ENCODE measurements around the gene LY9.
A peak's percentile ranks its signal among the peaks of the same experiment; 100 is the strongest.

LY9 gene

DNA sequence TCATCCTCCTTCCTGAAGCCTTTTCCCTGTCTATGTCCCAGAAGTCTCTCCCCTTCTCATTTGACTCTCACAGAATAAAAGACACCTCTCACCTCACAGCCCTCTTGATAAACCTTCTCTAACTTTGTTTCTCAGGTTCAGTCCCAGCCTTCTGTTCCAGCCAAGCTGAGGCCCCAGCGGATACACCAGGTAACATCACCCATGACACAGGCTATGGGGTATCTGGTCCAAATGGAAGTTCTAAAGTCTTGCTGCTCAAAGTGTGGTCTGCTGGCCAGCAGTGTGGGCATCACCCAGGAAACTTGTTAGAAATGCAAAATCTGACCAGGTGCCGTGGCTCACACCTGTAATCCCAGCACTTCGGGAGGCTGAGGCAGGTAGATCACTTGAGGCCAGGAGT, 23.2 kb downstream of the LY9 start:
- no peaks in the 10 kb centered on the region for H3K27me3 ChIP-seq (ENCODE audit: insufficient read depth, low read length, poor library complexity, severe bottlenecking)
- H4K20me1 ChIP-seq (ENCODE audit: insufficient read depth, low read length, poor library complexity, severe bottlenecking) = no peaks in the 10 kb centered on the region
- no peak overlapping the region for H3K9ac ChIP-seq (ENCODE audit: low read depth, low read length, poor library complexity, severe bottlenecking)
- no peak overlapping the region for H3K4me2 ChIP-seq (ENCODE audit: low read depth, low read length, poor library complexity, severe bottlenecking)
- H3F3A ChIP-seq (ENCODE audit: low read depth) = no peaks in the 10 kb centered on the region
- no peaks in the 10 kb centered on the region for H3K36me3 ChIP-seq (ENCODE audit: insufficient read depth, low read length)
- H2AFZ ChIP-seq (ENCODE audit: low read length) = no peak overlapping the region
- H3K4me3 ChIP-seq (ENCODE audit: low read length, poor library complexity, severe bottlenecking) = no peak overlapping the region
- no peaks in the 10 kb centered on the region for H3K9me2 ChIP-seq (replicated peaks; ENCODE audit: low read depth, low read length)
- no peaks in the 10 kb centered on the region for H3K79me2 ChIP-seq (ENCODE audit: insufficient read depth, low read length)
- no peaks in the 10 kb centered on the region for H3K9me3 ChIP-seq (ENCODE audit: insufficient read depth, low read depth, low read length)
- H3K4me1 ChIP-seq (ENCODE audit: insufficient read depth, low read length, poor library complexity, severe bottlenecking) = no peaks in the 10 kb centered on the region
- TF ChIP-seq, protein P1, sequence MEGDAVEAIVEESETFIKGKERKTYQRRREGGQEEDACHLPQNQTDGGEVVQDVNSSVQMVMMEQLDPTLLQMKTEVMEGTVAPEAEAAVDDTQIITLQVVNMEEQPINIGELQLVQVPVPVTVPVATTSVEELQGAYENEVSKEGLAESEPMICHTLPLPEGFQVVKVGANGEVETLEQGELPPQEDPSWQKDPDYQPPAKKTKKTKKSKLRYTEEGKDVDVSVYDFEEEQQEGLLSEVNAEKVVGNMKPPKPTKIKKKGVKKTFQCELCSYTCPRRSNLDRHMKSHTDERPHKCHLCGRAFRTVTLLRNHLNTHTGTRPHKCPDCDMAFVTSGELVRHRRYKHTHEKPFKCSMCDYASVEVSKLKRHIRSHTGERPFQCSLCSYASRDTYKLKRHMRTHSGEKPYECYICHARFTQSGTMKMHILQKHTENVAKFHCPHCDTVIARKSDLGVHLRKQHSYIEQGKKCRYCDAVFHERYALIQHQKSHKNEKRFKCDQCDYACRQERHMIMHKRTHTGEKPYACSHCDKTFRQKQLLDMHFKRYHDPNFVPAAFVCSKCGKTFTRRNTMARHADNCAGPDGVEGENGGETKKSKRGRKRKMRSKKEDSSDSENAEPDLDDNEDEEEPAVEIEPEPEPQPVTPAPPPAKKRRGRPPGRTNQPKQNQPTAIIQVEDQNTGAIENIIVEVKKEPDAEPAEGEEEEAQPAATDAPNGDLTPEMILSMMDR (conservative IDR thresholded peaks at IDR 0.05; ENCODE audit: low read length) = no peak
- TF ChIP-seq EZH2phosphoT487 (IDR thresholded peaks at IDR 0.05; ENCODE audit: borderline replicate concordance) = no peak

DNA sequence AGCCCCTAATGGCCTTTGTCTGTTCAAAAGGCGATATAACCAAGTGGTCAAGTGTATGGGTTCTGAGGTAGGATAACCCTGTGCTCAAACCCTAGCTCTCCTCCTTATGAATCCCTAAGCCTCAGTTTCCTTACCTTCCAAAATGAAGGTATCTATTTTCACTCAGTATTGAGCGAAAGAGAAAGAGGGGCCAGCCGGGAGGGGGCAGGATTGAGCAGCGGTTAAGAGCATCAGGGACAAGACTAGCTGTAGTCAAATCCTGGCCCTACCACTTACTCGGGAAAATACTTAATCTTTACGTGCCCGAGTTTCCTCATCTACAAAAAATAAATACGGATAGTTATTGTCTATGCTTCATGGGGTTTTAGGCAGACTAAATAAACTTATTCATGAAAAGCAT, 25.7 kb downstream of the LY9 start:
- no peaks in the 10 kb centered on the region for H3K36me3 ChIP-seq (ENCODE audit: insufficient read depth, low read length)
- no peaks in the 10 kb centered on the region for H3K9me3 ChIP-seq (ENCODE audit: insufficient read depth, low read depth, low read length)
- no peak for TF ChIP-seq EZH2phosphoT487 (IDR thresholded peaks at IDR 0.05; ENCODE audit: borderline replicate concordance)
- TF ChIP-seq, protein P1 (conservative IDR thresholded peaks at IDR 0.05; ENCODE audit: low read length) = peak; percentile 20; the same call in 1 of the 2 replicates
- H3K9me2 ChIP-seq (replicated peaks; ENCODE audit: low read depth, low read length) = no peaks in the 10 kb centered on the region
- no peaks in the 10 kb centered on the region for H3K79me2 ChIP-seq (ENCODE audit: insufficient read depth, low read length)
- no peak overlapping the region for H3K4me2 ChIP-seq (ENCODE audit: low read depth, low read length, poor library complexity, severe bottlenecking)
- no peaks in the 10 kb centered on the region for H4K20me1 ChIP-seq (ENCODE audit: insufficient read depth, low read length, poor library complexity, severe bottlenecking)
- H3K4me1 ChIP-seq (ENCODE audit: insufficient read depth, low read length, poor library complexity, severe bottlenecking) = no peaks in the 10 kb centered on the region
- no peaks in the 10 kb centered on the region for H3K27me3 ChIP-seq (ENCODE audit: insufficient read depth, low read length, poor library complexity, severe bottlenecking)
- H2AFZ ChIP-seq (ENCODE audit: low read length) = no peak overlapping the region
- no peak overlapping the region for H3K9ac ChIP-seq (ENCODE audit: low read depth, low read length, poor library complexity, severe bottlenecking)
- H3F3A ChIP-seq (ENCODE audit: low read depth) = no peaks in the 10 kb centered on the region
- no peak overlapping the region for H3K4me3 ChIP-seq (ENCODE audit: low read length, poor library complexity, severe bottlenecking)

DNA sequence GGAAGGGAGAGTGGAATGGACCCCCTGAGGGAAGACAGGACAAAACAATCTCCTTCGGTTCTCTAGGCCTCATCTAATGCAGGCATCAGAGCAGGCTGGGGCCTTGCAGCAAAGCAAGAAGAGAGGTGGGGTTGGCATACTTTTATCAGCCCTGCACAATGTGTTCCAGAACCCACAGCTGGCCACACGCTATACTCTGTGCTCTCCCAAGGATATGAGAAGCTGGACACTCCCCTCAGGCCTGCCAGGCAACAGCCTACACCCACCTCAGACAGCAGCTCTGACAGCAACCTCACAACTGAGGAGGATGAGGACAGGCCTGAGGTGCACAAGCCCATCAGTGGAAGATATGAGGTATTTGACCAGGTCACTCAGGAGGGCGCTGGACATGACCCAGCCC, 27.3 kb downstream of the LY9 start:
- Histone ChIP-seq H3K4me3 (ENCODE audit: low read length, poor library complexity, severe bottlenecking) (no peak overlapping the region), H3K9me3 (ENCODE audit: insufficient read depth, low read depth, low read length) (no peaks in the 10 kb centered on the region), H3K9me2 (replicated peaks; ENCODE audit: low read depth, low read length) (no peaks in the 10 kb centered on the region), H4K20me1 (ENCODE audit: insufficient read depth, low read length, poor library complexity, severe bottlenecking) (no peaks in the 10 kb centered on the region), H3K79me2 (ENCODE audit: insufficient read depth, low read length) (no peaks in the 10 kb centered on the region), H2AFZ (ENCODE audit: low read length) (no peak overlapping the region), H3K27me3 (ENCODE audit: insufficient read depth, low read length, poor library complexity, severe bottlenecking) (no peaks in the 10 kb centered on the region), H3K4me2 (ENCODE audit: low read depth, low read length, poor library complexity, severe bottlenecking) (no peak overlapping the region), H3K4me1 (ENCODE audit: insufficient read depth, low read length, poor library complexity, severe bottlenecking) (no peaks in the 10 kb centered on the region), H3F3A (ENCODE audit: low read depth) (no peaks in the 10 kb centered on the region), H3K9ac (ENCODE audit: low read depth, low read length, poor library complexity, severe bottlenecking) (no peak overlapping the region), H3K36me3 (ENCODE audit: insufficient read depth, low read length) (peaks cover 5% of the 10 kb centered on the region; the same call in 1 of the 2 replicates)
- no peak for TF ChIP-seq EZH2phosphoT487 (IDR thresholded peaks at IDR 0.05; ENCODE audit: borderline replicate concordance)
- TF ChIP-seq, protein P1 (conservative IDR thresholded peaks at IDR 0.05; ENCODE audit: low read length) = no peak

Data from Loucy (cell line).